Stimulated activated CD4-positive, alpha-beta T cell treated with anti-CD3 and anti-CD28 coated beads, Interleukin-12 subunit alpha, Interleukin-12 subunit beta, amount 100 ng/mL, for 24 hours (primary cell): ENCODE measurements around the gene FOXQ1.

ENCODE experiments used
- DNase-seq, 2 experiments: peaks; one replicate each; pipeline ENCODE4 v3.0.0-alpha.2; 2020; ENCODE audit warnings: low read depth in 2 of 2

FOXQ1 gene, protein sequence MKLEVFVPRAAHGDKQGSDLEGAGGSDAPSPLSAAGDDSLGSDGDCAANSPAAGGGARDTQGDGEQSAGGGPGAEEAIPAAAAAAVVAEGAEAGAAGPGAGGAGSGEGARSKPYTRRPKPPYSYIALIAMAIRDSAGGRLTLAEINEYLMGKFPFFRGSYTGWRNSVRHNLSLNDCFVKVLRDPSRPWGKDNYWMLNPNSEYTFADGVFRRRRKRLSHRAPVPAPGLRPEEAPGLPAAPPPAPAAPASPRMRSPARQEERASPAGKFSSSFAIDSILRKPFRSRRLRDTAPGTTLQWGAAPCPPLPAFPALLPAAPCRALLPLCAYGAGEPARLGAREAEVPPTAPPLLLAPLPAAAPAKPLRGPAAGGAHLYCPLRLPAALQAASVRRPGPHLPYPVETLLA

DNA sequence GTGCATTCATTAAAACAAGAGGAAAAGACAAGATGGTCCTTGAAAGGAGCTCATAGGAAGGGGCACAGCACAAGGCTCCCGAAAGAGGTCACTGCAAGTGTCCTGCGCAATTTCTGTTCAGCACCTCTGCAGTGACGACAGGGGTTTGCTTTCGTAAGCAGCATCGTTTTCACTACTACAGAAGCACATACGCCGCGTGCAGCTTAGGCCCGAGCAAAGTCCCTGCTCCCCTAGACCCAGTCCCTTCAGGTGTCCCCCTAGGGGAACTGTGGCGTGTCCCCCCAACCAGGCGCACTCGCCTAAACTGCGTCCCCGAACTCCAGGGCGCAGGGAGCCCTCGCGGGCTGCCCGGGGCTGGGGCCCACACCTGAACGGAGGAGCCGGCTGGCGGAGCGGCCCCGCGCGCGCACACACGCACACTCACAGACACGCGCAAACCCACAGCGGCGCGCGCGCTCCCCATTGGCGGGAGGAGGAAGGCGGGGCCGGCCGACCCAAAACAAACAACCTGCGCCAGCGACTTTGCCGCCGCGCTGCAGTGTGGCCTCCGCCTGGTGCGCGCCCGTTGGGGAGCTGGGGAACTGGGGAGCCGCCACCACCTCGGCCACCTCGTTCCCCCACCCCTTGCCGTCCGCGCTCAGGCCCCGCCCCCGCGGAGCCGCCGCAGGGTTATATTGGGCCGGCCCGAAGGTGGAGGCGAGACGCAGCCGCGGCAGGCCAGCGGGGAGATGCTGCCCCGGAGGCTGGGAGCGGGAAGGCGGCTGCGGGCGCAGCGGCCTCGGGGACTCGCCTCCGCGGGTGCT is at the start of gene FOXQ1:
FOXQ1 (plus strand) TSS at position 699 of the 803 bp plus-strand sequence. CDS start 607 bp downstream, outside the sequence.
- DNase-seq = no peak

DNA sequence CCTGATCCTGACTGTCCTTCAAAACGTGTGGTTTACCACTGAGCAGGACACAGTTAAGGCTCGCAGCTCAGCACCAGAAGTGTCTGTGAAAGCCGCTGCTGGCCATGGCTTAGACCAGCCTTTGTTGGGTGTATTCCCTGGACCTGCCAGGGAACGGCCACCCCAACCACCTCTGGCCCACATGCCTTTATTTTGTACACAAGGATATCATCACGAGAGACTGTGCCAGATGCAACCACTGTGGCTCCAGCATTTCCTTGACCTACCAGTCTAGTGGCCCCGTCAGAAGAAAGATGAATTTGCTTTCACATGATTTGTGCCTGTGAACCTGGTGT is 49.2 kb upstream of the FOXQ1 start:
- DNase-seq = no peak

DNA sequence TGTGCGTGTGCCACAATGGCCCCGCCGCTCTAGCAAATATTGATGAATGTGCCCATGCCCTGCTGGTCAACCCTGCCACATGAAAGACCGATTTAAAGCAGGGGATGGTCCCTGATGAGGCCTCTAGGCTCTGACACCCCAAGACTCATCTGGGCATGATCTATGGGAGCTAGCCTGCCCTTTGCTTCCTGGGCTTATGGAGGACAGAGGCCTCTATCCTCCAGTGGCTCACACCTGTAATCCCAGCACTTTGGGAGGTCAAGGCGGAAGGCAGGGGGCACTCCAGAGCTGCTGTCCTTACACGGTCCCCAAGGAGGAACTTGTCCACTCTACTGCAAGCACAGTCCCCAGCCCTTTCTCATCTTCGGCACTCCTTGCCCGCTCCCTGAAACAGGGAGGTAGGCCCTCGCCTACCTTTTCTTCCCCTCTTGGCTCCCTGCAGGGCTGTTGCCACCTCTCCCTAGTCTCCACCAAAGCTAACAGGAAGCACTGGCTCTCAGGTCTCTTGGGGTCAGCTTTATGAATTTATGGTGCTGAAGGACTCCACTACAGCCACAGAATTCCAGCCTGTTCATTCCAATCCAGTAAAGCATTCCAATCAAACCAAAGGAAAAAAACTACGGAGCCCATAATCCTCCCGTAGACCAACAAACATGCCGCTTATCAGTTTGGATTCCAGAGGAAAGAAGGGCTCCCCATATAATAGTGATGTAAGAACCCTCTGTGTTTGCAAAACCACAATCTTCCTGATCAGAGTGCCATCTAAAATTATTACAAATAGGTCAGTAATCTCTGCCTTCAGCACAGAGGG is 48.7 kb upstream of the FOXQ1 start:
- DNase-seq = no peak

DNA sequence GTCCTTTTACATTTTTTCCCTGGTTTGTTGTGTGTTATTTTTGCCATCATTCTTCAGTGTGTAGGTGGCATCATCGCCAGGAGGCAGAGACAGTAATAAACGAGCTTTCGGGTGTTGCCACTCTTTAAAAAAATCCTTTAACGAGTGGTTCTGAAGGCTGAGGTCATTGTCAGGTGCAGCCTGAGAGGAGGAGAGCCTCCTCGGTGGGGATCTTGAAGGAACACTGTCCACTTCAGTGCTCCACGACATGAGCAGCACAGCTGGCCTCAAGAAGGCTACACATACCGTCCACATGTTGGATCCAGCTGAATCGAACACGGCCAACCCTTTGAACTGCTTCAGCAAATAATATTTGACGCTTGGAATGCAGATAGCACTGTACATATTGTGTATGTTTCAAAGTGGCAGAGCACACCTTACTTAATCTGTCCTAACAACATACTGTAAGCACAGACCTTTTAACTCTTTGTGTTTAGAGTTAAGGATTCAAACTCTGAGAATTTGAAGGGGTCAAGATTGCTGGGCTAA is 48.0 kb upstream of the FOXQ1 start:
- DNase-seq = no peak

DNA sequence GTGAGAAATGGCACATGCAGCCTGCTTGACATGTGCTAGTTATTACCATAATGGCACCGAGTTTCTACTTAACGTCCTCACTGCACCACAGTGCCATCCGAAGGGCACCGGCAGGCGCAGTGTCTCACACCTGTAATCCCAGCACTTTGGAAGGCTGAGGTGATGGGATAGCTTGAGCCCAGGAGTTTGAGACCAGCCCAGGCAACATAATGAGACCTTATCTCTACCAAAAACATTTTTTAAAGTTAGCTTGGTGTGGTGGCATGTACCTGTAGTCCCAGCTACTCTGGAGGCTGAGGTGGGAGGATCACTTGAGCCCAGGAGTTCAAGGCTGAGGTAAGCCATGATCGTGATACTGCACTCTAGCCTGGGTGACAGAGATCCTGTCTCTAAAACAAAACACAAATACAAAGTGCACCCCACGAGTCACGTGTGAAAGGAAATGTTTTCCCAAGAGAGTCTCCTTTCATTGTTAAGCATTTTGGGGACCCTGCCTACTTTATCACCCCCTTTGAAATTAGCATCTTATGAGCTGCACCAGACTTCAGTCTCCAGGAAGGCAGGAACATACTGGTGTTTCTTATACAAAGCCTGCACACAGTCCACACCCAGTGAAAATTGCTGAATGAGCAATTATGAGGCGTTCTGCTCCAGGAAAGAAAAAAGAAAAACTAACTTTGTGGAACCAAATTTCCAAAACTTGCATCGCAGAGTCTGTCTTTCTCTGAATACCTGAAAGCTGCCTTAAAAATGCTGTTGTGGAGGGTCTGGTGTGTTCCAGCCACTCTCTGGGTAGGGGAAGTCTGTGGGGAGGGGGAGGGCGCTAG is 47.1 kb upstream of the FOXQ1 start:
- no peak for DNase-seq

DNA sequence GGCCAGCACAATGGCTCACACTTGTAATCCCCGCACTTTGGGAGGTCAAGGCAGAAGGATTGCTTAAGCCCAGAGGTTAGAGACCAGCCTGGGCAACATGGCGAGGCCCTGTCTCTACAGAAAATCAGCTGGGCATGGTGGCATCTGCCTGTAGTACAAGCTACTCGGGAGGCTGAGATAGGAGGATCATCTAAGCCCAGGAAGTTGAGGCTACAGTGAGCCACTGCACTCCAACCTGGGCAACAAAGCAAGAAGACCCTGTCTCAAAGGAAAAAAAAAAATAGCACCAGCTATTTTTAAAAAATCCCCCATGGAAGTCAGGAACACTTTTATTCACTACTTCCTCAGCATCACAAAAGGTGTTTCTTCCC is 45.2 kb upstream of the FOXQ1 start:
- DNase-seq = no peak

DNA sequence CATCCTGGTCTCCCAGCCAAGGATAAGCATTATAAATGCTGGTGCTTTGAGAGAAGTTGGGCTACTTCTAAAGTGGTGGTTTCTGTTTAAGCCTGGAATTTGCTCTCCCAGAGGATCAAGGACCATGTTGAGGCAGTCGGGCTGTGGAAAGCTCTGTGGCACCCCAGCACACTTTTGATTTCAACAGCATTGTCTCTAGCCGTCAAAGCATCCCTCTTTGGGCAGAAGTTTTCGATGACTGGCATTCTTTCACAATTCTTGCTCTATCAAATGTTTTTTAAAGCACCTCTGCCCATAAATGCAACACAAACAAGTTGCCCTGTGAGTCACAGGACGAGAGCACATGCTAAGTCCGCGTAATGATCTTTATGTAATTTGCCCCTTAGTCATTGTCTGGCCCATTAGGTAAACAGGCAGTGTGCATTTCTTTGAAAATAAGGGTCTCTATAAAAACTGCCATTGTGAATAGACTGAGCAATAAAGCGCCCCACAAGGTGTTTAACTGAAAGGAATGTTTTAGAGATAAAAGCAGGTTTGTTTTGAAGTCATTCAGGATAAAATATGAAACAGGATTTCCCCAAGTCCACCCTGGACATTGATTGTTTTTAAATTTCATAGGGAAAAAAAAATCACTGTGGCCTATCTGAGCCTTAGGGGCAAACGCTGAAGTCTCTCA is 44.7 kb upstream of the FOXQ1 start:
- DNase-seq = no peak

DNA sequence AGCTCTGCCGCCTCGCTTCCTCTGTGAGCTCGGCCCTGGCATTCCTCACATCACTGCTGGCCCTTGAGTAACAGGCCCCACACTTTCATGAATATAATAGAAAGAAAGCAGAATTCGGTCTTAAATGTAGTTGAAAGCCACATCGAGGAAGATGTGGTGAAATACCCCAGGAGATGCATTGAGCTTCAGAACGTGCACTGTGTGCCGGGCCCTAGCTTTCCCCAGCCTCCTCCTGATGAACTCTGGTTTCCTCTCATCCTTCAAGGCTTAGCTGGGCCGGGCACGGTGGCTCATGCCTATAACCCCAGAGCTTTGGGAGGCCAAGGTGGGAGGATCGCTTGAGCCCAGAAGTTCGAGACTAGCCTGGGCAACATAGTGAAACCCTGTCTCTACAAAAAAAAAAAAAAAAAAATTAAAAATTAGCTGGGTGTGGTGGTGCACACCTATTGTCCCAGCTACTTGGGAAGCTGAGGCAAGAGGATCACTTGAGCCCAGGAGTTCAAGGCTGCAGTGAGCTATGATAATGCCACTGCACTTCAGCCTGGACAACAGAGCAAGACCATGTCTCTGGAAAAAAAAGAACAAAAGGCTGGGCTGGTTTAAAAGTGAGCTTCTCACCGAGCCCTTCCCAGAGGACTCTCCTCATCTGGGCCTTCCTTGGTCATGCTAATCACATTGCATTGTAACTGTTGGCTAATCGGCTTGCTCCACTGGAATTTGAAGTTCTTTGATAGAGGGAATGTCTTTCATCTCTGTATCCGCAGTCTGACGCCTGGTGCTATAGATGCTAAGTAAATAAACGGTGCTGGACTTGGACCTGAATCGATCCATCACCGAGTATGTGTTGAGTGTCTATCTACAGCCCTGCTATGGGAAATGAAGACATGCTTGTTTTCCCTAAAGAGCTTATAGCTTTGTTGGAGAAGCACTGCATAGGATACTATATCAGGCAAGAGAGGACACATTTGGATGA is 43.8 kb upstream of the FOXQ1 start:
- no peak for DNase-seq

DNA sequence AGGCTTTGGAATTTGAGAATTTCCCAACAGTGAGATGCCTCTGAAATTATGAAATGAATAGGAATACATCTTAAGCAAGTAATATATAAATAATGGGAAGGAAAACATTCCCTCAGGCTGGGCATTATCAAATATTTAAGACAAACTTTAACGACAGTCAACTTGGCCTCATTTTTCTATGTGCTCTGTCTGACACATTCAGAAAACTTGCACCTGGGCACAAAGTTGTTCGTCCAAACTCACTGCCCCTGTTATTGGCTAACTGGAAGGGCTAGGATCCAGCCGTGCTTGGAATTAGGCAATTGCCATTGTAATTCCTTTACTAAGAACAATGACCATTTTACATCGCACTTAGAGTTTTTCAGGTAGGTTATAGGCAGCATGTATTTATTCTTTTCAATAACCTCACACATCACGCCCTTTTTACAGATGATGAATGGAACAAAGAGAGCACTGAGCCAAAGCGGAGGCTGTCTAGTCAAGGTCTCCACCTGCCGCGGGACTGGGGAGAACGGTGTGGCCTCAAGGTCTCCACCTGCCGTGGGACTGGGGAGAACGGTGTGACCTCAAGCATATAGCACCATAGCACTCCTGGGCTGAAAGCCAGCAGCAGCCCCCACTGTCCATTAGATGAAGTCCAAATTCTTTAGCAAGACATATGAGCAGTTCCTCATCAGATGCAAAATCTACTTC is 40.7 kb upstream of the FOXQ1 start:
- DNase-seq = no peak

DNA sequence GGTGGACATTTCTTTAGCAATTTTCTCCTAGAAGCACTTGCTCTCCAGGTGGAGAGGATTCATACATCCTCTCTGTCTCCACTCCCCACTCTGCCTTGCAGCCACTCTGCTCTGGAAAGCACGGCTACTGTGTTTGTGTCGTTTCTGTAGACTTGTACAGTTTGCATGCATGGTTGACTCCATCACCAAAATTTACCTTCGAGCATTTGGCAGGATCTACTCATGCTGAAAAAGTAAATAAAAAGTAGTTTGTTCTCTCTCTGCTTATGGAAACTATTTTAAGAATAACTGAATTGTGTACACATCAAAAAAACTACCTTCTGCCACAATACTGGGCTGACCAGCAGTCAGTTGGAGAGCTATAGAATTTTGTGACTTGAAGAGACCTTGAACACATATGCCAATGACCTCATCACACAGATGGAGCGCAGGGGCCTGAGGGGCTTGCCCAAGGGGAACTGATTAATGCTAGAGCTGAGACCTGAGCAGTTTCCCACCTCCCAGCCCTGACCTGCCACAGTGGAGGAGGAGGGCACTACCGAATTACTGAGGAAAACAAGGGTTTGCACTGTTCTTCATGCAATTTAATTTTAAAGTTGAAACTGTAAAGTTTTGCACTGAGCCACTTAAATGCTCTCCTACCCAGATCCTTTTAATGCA is 33.7 kb upstream of the FOXQ1 start:
- DNase-seq = no peak

DNA sequence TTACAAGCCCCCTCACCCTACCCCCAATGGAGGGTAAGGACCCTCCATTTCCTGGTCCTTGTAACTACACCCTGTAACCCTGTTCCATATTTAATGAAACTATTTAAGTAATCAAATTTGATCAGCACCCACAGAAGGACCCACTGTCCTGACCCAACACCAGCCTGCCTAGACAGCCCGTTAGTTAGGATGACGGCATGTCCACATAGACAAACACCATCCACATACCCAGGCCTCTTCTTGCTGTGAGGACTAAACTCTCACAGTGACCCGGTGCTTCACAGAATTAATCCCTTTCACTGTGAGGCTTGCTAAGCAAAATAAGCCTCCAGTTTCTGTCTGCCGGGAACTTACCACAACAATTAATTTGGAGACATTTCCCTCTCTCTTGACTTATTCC is 32.8 kb upstream of the FOXQ1 start:
- no peak for DNase-seq

DNA sequence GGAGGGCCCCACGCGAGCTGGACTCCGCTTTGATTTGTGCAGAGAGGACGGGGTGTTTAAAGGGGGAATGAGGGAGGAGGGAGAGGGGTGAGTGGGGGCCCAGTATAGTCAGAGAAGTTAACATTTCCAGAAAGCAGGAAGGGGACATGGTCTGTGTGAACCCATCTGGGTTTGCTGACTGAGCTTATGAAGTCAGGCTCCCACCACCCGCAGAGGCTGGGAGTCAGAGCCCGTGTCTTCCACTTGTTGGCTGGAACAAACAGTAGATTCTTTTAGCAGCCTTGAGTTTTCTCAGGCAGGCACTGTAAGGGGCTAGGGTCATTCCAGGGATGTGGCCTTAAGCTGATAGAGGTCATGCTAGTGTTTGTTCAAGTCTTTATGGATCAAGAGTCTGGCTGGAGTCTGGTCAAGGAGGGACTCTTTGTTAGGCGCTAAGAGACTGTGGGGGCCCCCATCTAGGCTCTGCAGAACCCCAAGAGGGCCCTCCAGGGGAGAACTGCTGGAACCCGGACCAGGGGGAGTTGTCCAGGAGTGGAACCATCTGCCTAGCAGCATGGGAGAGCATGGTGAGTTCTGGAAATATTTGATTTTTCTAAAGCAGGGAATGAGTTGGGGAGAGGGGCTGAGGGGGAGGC is 31.1 kb upstream of the FOXQ1 start:
- DNase-seq = no peak

DNA sequence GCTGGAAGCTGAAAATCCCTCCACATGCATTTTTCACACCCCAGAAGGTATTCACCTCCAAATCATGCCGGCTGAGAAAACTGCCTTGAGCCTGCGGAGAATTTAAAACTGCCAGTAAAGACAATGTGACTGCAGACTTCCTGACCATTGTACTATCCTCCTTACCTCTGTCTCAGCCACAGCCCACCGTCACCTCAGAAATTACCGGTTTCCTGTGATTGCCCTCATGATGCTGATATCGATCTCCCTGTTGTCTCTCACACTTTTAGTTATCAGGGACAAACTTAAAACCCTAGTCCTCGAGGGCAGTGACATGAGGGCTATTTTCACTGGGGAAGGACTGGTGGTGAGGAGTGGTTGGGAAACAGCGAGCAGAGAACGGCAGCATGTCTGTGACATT is 30.2 kb upstream of the FOXQ1 start:
- DNase-seq = no peak

DNA sequence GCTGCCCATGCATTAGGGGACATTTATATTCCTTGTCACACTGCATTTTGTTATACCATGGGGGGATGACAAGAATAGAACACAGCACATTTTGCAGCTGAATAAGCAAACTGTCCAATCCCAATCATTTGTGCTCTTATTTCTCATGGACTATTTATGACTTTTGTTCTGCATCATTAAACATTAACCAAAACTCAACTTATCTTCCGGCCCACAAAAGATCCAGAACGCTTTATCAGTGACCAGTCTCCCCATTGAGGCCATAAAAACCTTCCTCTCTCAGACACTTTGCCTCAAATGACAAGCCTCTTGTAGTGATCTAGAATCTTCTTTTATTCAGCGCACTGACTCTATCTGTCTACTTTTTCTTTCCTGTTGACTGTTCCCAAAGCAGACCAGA is 28.4 kb upstream of the FOXQ1 start:
- DNase-seq = no peak

DNA sequence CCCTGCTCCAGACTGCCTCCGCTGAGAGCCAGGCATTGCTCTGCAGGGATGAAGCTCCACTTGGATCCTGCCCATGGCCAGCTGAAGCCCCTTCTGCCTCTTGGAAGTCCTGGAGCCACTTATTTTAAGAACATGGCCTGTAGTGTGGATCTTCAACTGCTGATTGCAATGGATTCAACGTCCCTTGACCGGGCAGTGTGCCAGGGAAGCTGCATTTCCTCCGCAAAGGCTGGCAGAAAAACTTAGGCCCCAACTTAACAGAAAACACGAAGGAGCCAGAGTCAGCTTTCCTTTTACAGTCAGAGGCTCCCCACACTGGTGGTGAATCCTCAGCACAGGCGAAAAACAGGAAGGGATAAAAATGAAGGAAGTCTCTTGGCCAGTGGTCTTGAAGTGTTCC is 26.3 kb upstream of the FOXQ1 start:
- DNase-seq = no peak

DNA sequence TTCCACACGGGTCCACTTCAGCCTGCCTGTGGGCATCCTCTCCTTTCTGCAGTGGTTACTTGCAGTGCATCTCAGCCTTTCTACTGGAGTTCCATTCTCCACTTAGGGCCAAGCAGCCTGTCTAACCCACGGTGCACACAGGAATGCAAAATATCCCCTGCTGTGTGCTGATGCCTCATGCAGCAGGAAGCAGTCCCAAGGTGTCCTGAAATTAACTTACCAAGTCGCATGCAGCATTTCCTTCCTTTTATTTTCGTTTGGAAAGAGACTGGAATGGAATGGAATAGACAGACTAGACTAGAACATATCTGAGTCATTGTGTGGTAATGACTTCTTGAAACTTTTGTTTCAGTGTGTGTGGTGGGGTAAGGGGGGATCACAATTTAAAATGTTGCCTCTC is 25.9 kb upstream of the FOXQ1 start:
- no peak for DNase-seq

DNA sequence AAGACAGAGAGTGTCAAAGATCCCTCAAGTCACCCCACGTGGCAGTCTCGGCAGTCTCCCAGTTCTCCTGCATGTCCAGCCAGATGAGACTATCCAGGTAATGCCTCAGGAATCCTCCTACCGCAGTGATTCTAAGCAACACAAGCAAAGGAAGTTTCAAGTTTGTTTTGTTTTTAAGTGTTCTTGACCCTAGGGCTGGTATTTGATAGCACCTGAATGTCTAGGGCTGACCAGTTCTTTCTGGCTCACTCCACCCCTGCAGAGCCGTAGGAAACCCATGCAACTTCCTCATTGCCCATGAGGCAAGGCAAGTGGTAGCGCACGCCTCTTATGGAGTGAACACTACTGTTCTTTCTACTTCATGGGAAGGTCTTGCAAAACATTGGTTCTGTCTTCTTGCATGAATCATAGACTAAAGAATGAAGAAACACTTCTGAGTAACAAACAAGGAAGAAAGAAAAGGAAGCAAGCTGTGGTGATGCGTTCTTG is 24.8 kb upstream of the FOXQ1 start:
- no peak for DNase-seq

DNA sequence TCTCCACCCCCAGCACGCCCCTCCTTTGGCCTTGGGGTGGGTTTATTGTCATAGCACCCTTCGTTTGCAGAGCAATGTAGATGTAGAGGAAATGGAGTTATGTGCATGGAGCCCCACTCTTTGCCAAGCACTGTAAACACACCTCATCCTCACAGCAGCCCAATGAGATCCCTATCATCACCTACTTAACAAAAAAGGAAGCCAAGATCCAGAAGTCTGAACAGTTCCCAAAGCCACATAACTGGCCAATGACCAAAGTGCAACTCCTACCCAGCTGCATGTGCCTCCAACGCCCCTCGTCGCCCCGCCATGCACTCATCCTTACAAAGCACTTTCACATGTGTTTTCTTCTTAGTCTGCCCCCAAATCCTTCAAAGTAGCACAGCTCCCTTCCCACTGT is 21.8 kb upstream of the FOXQ1 start:
- no peak for DNase-seq
